ENCODE results near the gene GNG3.

DNA sequence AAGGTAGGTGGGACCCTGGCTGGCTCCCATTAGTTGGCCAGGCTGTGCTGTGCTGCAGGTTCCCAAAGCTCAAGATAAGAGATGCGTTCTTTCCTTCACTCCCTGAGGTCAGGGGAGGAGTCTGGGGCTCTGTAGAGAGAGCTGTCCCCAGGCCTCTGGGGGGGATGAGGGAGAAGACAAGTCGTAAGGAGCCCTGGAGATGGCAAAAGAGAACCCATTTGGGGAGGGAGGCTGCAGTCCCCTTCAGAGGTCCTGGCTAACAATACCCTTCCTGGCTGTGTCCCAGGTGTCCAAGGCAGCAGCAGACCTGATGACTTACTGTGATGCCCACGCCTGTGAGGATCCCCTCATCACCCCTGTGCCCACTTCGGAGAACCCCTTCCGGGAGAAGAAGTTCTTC is 916 bp downstream of the GNG3 start:
- TF ChIP-seq CTCF (IDR thresholded peaks at IDR 0.05), result no peak
- TF ChIP-seq POLR2A (IDR thresholded peaks at IDR 0.05), result no peak
- TF ChIP-seq POLR2AphosphoS5 (IDR thresholded peaks at IDR 0.05), result no peak
